Naive thymus-derived CD4-positive, alpha-beta T cell (primary cell): ENCODE measurements around the gene XAGE5. TPM values are rescaled to one million over a fixed set of nuclear protein-coding genes. Genes with fewer than 3 reads are reported as not detected.
"Not testable (repeated sequence)": the region's sequence is repeated elsewhere in the genome, so short reads cannot be mapped to it uniquely, and the experiment has no call there.

ENCODE experiments used
- ATAC-seq: fragments of 150-1000 bp; cut with Tn5 transposase; 2 replicates; pipeline ENCODE4 v1.10.0; 2021; ENCODE audit warnings: mild to moderate bottlenecking, moderate library complexity
- CTCF ChIA-PET: fragments of 350-600 bp; sonication (Branson Sonifier 250); formaldehyde crosslinking; loops from one replicate; lab custom pipeline; 2021; ENCODE audit warnings: antibody characterized with exemption; lab: Charles Lee
- POLR2A ChIA-PET: fragments of 350-600 bp; sonication (Branson Sonifier 250); formaldehyde crosslinking; loops from one replicate; lab custom pipeline; 2021; ENCODE audit warnings: antibody characterized with exemption, inconsistent platforms; lab: Charles Lee
- DNase-seq, 9 donors: peaks; one replicate each; pipeline versions ENCODE4 v3.0.0 to v3.0.0-alpha.2; 2020 to 2022; ENCODE audit warnings: mixed read lengths in 1 of 9
- H3K27ac ChIP-seq: one replicate; pipeline ENCODE4 v1.7.0; 2013; ENCODE audit warnings: mild to moderate bottlenecking, low read depth, low read length, moderate library complexity
- H3K27me3 ChIP-seq, 2 donors: one replicate each; pipeline ENCODE4 v1.7.0; 2013; ENCODE audit warnings: low read length in 2 of 2, mild to moderate bottlenecking in 2 of 2, moderate library complexity in 2 of 2; ENCODE audit not compliant: control insufficient read depth in 2 of 2, insufficient read depth in 2 of 2
- H3K36me3 ChIP-seq, 3 experiments: 1 replicate in 2 of 3; 2 replicates in 1 of 3; pipeline ENCODE4 v1.7.0; 2013; ENCODE audit warnings: low read length in 3 of 3, mild to moderate bottlenecking in 3 of 3, moderate library complexity in 1 of 3; ENCODE audit not compliant: insufficient read depth in 3 of 3, control insufficient read depth in 2 of 3
- H3K4me1 ChIP-seq, 2 donors: one replicate each; pipeline ENCODE4 v1.7.0; 2013; ENCODE audit warnings: low read length in 2 of 2, mild to moderate bottlenecking in 2 of 2, moderate library complexity in 1 of 2; ENCODE audit not compliant: control insufficient read depth in 2 of 2, insufficient read depth in 2 of 2
- H3K4me3 ChIP-seq: 2 replicates; pipeline ENCODE4 v1.7.0; 2013; ENCODE audit warnings: mild to moderate bottlenecking, low read length
- H3K9me3 ChIP-seq, 3 experiments: 1 replicate in 2 of 3; 2 replicates in 1 of 3; pipeline ENCODE4 v1.7.0; 2013; ENCODE audit warnings: low read length in 3 of 3; ENCODE audit not compliant: control insufficient read depth in 2 of 3
- H3K27ac Mint-ChIP-seq, 9 donors: one replicate each; pipeline ENCODE4 v1.8.0; 2020 to 2022; ENCODE audit warnings: mixed read lengths in 9 of 9, mild to moderate bottlenecking in 8 of 9, moderate library complexity in 5 of 9, inconsistent platforms in 2 of 9
- H3K27me3 Mint-ChIP-seq, 5 donors: one replicate each; pipeline ENCODE4 v1.8.0; 2021 to 2022; ENCODE audit warnings: mixed read lengths in 5 of 5, mild to moderate bottlenecking in 1 of 5
- H3K36me3 Mint-ChIP-seq, 5 donors: one replicate each; pipeline ENCODE4 v1.8.0; 2020 to 2022; ENCODE audit warnings: mixed read lengths in 5 of 5, mild to moderate bottlenecking in 3 of 5, inconsistent platforms in 1 of 5
- H3K4me1 Mint-ChIP-seq, 7 donors: one replicate each; pipeline ENCODE4 v1.8.0; 2020 to 2022; ENCODE audit warnings: mixed read lengths in 7 of 7, mild to moderate bottlenecking in 3 of 7, inconsistent platforms in 1 of 7
- H3K4me3 Mint-ChIP-seq, 10 donors: one replicate each; pipeline ENCODE4 v1.8.0; 2020 to 2022; ENCODE audit warnings: mild to moderate bottlenecking in 10 of 10, mixed read lengths in 10 of 10, moderate library complexity in 6 of 10, inconsistent platforms in 2 of 10
- H3K9me3 Mint-ChIP-seq, 11 donors: one replicate each; pipeline ENCODE4 v1.8.0; 2020 to 2022; ENCODE audit warnings: mixed read lengths in 11 of 11, mild to moderate bottlenecking in 4 of 11, inconsistent platforms in 1 of 11, moderate library complexity in 1 of 11
- intact Hi-C, 2 donors: fragments of 100-400 bp; cut with micrococcal nuclease; formaldehyde crosslinking; loops; one replicate each; pipeline ENCODE4 v1.15.1; 2023
- polyA plus RNA-seq, 2 donors: library from polyadenylated mRNA; unstranded; fragments of 300-500 nt; fragmentation: Illumina TruSeq; gene quantifications; one replicate each; pipeline ENCODE4 v1.2.3, GENCODE V29; 2021
- total RNA-seq, 6 experiments: library from RNA in 5 of 6; stranded (reverse) in 5 of 6; gene quantifications; 1 replicate in 5 of 6; 2 replicates in 1 of 6; pipeline ENCODE4 v1.2.3 and lab custom pipeline; 2021 to 2026

XAGE5 gene
- total and polyA plus RNA-seq, 7 experiments from 2014 or later, result not detected

- intact Hi-C loops, H3K27ac ChIP-seq, H3K4me1 ChIP-seq, H3K36me3 ChIP-seq, ATAC-seq, H3K27me3 ChIP-seq, H3K9me3 Mint-ChIP-seq, DNase-seq, H3K4me1 Mint-ChIP-seq, H3K9me3 ChIP-seq, POLR2A ChIA-PET, H3K27ac Mint-ChIP-seq, H3K4me3 ChIP-seq, H3K4me3 Mint-ChIP-seq, H3K36me3 Mint-ChIP-seq, CTCF ChIA-PET: not testable (repeated sequence)
- H3K27me3 Mint-ChIP-seq, result peaks cover 0 to 17% (median 6%) of the 10 kb centered on the region in 5 donors
Measured at GRCh38 chrX:52856991-52857525, 46.0 kb downstream of the XAGE5 start.

GRCh38 chrX:52865343-52865998, 54.4 kb downstream of the XAGE5 start:
- H3K4me1 ChIP-seq, result no peaks in the 10 kb centered on the region
- no peak overlapping the region for H3K27ac Mint-ChIP-seq
- no peak overlapping the region for H3K4me3 ChIP-seq
- no peaks in the 10 kb centered on the region for H3K36me3 Mint-ChIP-seq
- no peaks in the 10 kb centered on the region for H3K4me1 Mint-ChIP-seq
- H3K4me3 Mint-ChIP-seq, result no peak overlapping the region
- CTCF ChIA-PET, result no interaction called here
- H3K9me3 Mint-ChIP-seq, result no peaks in the 10 kb centered on the region
- H3K36me3 ChIP-seq, result no peaks in the 10 kb centered on the region
- peaks cover 0 to 7% (median 0%) of the 10 kb centered on the region in 5 donors for H3K27me3 Mint-ChIP-seq
- intact Hi-C loops, result no loop called here
- POLR2A ChIA-PET, result no interaction called here
- no peak overlapping the region for H3K27ac ChIP-seq
- DNase-seq (no peak), ATAC-seq (no peak)
- H3K9me3 ChIP-seq, result no peaks in the 10 kb centered on the region
- H3K27me3 ChIP-seq, result no peaks in the 10 kb centered on the region

Other genes with a start within 250 kb of the XAGE5 start
- gene SSX7, start 156.4 kb upstream of the XAGE5 start, total RNA-seq, result not detected
- not detected for gene SSX7, start 156.4 kb upstream of the XAGE5 start, polyA plus RNA-seq
- not detected for gene SSX2, start 104.1 kb upstream of the XAGE5 start, total RNA-seq
- not detected for gene SSX2, start 104.1 kb upstream of the XAGE5 start, polyA plus RNA-seq
- gene SSX2B, start 60.0 kb upstream of the XAGE5 start, total RNA-seq, result not detected
- not detected for gene SSX2B, start 60.0 kb upstream of the XAGE5 start, polyA plus RNA-seq
- gene SPANXN5, start 13.9 kb upstream of the XAGE5 start, total RNA-seq, result not detected
- gene SPANXN5, start 13.9 kb upstream of the XAGE5 start, polyA plus RNA-seq, result not detected
- gene XAGE3, start 56.8 kb downstream of the XAGE5 start, total RNA-seq, result not detected
- gene XAGE3, start 56.8 kb downstream of the XAGE5 start, polyA plus RNA-seq, result not detected
- gene FAM156B, start 86.0 kb downstream of the XAGE5 start, total RNA-seq, result 10 to 100 TPM in 2 of 5 experiments, 1 to 10 TPM in 3; 7.4 to 17.3 (median 9.4) TPM
- 10 to 100 TPM; 10.1 to 10.7 TPM for gene FAM156B, start 86.0 kb downstream of the XAGE5 start, polyA plus RNA-seq
- gene FAM156A, start 147.2 kb downstream of the XAGE5 start, total RNA-seq, result 10 to 100 TPM; 17.6 to 32.3 (median 25.3) TPM
- gene FAM156A, start 147.2 kb downstream of the XAGE5 start, polyA plus RNA-seq, result 1 to 10 TPM; 3.7 to 7.7 TPM
- gene GPR173, start 237.5 kb downstream of the XAGE5 start, total RNA-seq, result under 1 TPM in 2 of 5 experiments, not detected in 3; 0.13 to 0.47 TPM
- not detected for gene GPR173, start 237.5 kb downstream of the XAGE5 start, polyA plus RNA-seq